ENCODE data around the gene POLR2L. TPM values are rescaled to one million over a fixed set of nuclear protein-coding genes. Genes with fewer than 3 reads are reported as not detected.

POLR2L gene
- polyA plus RNA-seq, 1 donor = 87.5 TPM

DNA sequence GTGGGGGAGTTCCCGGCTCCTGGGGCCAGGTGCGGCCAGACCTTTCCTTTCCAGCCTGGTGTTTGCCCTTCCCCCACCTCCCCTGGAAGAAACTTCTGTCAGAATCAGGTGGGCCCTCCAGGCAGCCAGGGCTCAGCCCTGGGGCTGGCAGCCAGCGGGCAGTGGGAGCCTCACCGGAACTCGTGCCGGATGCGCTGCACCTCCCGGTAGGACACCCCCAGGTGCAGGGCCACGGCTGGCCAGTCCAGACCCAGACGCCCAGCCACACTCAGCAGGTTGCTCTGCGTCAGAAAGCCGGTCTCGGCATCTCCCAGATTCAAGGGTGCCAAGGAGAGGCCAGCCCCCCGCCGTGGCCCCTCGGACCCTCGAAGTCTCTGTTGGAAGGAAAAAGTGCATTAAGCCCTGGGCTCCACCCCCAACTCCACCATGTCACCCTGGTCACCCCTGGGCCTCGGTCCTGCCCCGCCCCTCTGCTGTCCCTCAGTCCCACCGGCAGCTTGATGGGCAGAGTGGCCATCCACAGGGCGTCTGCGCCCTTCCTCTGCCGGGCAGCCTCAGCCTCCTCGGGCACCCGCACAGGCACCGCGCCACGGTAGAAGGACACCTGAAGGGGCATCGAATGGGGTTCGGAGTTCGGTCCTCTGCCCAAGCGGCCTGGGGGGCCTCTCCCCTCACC, 42.5 kb downstream of the POLR2L start:
- peaks cover 3% of the 10 kb centered on the region for H3K9me3 ChIP-seq (ENCODE audit: control insufficient read depth, low read depth, low read length)
- no peak overlapping the region for H3K27ac ChIP-seq (ENCODE audit: low read length)
- peaks cover 34% of the 10 kb centered on the region for H3K36me3 ChIP-seq (ENCODE audit: control insufficient read depth, insufficient read depth, low read length)
- no peak overlapping the region for H3K4me3 ChIP-seq (ENCODE audit: low read length)
- no peaks in the 10 kb centered on the region for H3K27me3 ChIP-seq (ENCODE audit: control insufficient read depth, insufficient read depth, low read length)
- H3K4me1 ChIP-seq (ENCODE audit: control insufficient read depth, insufficient read depth, low read length) = peaks cover 41% of the 10 kb centered on the region
- WGBS (ENCODE audit: insufficient coverage, low lambda C conversion rate) = no CpG with 5 or more reads among the region's 32 CpGs
- no peak for DNase-seq

DNA sequence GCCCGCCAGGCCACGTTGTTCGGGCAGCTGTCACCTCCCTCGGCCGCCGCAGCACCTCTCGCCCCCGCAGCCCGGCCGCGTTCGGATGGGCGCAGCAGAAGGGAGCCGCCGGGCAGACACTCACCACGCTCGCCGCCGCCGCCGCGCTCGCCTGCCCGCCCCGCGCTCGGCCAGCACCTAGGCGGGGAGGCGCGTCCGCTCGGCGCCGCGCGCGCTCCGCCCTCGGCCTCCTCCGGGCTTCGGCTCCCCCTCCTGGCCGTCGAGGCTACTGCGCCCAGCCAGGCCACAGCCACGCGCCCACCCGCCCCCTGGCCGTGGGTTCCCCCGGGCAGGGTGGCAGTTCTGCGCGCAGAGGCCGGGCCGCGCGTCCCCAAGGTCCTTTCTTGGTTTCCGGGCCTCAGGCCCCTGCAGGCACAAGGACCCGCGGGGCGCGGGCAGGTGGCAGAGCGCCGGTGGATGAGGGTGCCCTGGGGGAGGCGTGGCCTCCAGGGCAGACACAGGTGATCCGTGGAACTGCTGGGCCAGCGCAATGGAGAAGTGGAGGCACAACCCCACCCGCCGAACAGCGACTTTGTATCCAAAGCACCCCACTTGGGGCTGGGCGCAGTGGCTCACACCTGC, 44.1 kb downstream of the POLR2L start, which contains the start of gene SLC25A22:
Gene SLC25A22 (minus strand): TSS at position 189 of the 621 bp plus-strand sequence. CDS start 3,275 bp downstream, outside the sequence.
- Histone ChIP-seq H3K4me1 (ENCODE audit: control insufficient read depth, insufficient read depth, low read length) (peaks cover 30% of the 10 kb centered on the region), H3K36me3 (ENCODE audit: control insufficient read depth, insufficient read depth, low read length) (peaks cover 45% of the 10 kb centered on the region), H3K9me3 (ENCODE audit: control insufficient read depth, low read depth, low read length) (peaks cover 3% of the 10 kb centered on the region), H3K27me3 (ENCODE audit: control insufficient read depth, insufficient read depth, low read length) (no peaks in the 10 kb centered on the region), H3K4me3 (ENCODE audit: low read length) (peak within 1 kb of the TSS; percentile 58), H3K27ac (ENCODE audit: low read length) (peak within 1 kb of the TSS; percentile 83)
- peak; percentile 78 to 84 for DNase-seq
- WGBS (ENCODE audit: insufficient coverage, low lambda C conversion rate) = no CpG with 5 or more reads among the region's 69 CpGs

DNA sequence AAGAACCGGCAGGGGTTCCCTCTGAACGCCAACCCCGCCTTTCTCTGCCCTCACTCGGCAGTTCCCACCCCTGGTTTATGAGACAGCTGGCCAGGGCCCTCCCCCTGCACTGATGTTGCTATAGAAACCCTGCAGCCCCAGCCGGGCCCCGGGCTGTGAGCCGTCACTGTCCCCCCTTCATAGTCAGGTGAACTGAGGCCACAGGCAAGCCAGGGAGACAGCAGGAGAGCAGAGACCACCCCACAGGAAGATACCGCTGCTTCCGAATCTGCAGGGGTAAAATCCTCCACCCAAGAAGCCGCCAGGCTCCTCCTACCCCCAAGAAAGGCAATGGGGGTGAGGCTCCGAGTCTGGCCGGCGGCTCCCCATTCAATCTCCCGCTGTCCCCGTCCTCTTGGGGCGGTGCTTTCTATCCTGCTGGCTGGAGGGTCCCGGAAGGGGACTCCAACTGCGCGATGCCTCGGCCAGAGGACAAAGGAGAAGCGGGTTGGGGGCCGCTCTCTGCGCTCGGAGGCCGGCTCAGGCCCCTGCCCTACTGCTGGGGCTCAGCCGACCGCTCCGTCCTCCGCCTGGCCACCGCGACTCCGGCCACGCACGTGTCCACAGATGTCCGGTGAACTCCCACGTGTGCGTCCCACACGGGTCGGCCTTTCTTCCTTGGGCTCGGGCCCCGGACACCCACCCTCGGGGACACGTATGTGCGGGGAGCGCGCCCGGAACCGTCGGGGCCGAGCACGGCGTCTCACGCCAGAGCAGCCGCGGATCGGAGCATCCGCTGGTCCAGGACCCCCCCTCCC, 44.8 kb downstream of the POLR2L start:
- Histone ChIP-seq H3K9me3 (ENCODE audit: control insufficient read depth, low read depth, low read length) (peaks cover 3% of the 10 kb centered on the region), H3K4me1 (ENCODE audit: control insufficient read depth, insufficient read depth, low read length) (peaks cover 30% of the 10 kb centered on the region), H3K27me3 (ENCODE audit: control insufficient read depth, insufficient read depth, low read length) (no peaks in the 10 kb centered on the region), H3K4me3 (ENCODE audit: low read length) (peak overlapping the region; percentile 58), H3K36me3 (ENCODE audit: control insufficient read depth, insufficient read depth, low read length) (peaks cover 43% of the 10 kb centered on the region), H3K27ac (ENCODE audit: low read length) (peak overlapping the region; percentile 83)
- peak in 1 of 2 donors; percentile 88 for DNase-seq
- no CpG with 5 or more reads among the region's 57 CpGs for WGBS (ENCODE audit: insufficient coverage, low lambda C conversion rate)

DNA sequence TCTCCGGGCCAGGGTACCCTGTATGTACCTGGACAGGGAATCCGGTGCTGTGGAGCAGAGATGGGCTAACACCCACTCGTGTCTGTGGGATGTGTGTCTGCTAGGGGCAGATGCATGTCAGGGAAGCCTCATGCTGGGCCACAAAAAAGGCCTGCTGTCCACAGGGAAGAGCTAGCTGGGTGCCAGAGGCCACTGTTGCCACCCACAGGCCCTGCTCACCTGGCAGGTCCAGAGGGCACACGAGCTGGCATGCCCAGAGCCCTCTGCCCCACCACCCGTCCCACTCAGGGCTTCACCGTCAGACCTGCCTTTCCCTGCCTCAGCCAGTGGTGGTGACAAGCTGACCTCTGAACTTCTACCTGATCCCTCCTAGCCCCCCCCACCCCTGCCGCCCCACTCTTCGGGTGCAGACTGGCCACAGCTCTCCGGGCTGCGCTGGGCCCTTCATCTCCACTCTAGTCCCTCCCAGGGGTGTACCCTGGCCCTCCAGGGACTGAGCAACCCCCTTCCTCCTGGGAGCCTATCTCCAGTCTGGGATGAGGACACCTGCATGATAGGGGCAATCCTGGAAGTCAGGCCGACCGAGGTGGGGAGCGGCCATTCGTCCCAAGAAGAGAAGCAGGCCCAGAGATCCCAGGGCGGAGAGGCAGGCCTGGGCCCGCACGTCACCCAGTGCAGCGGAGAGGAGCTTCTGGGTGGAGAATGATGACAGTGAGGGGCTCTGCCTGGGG, 45.6 kb downstream of the POLR2L start:
- peak overlapping the region; percentile 58 for H3K4me3 ChIP-seq (ENCODE audit: low read length)
- H3K4me1 ChIP-seq (ENCODE audit: control insufficient read depth, insufficient read depth, low read length) = peaks cover 30% of the 10 kb centered on the region
- DNase-seq = no peak
- peak overlapping the region; percentile 83 for H3K27ac ChIP-seq (ENCODE audit: low read length)
- H3K9me3 ChIP-seq (ENCODE audit: control insufficient read depth, low read depth, low read length) = peaks cover under 1% of the 10 kb centered on the region
- peaks cover 36% of the 10 kb centered on the region for H3K36me3 ChIP-seq (ENCODE audit: control insufficient read depth, insufficient read depth, low read length)
- no CpG with 5 or more reads among the region's 18 CpGs for WGBS (ENCODE audit: insufficient coverage, low lambda C conversion rate)
- H3K27me3 ChIP-seq (ENCODE audit: control insufficient read depth, insufficient read depth, low read length) = no peaks in the 10 kb centered on the region

DNA sequence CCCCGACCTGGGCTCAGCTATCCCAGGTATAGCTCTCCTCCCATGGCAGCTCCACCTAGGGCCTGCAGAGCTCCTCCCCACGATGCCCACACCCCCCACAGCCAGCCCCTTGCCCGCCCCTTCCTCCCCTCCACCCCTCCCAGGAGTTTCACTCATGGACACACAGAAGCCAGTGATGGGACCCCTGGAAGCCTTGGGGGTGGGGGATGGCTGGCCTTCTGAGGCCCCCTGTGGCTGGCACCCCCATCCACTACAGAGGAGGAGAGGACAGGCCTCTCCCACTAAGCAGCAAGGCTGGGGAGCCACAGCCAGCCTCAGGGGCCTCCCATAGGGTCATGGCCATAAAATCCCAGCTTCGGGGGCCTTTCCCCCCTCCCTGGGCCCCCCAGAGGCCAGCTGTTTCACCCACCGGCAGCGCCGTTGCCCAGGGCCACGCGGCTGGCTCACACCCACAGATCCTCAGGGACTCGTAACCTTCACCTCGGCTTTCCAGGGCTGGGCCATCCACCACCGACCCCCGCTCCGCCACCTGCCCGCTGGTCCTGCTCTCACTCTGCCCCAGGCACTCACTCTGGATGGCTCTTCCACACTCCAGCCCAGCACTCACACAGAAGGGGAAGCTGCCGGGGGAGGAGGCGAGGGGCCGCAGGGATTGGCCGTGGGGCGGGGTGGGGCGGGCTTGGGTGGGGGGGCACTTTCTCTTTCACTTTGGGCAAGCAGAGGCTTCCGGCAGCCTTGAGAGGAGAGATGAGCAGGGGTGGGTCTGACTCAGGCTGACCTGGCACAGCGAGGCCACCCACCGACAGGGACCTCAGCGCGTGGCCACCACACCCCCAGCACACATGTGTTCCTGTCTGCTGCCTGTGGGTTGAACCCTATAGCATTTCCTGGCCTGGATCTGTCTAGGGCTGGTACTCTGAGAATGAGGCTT, 46.4 kb downstream of the POLR2L start:
- peak overlapping the region; percentile 83 for H3K27ac ChIP-seq (ENCODE audit: low read length)
- no CpG with 5 or more reads among the region's 26 CpGs for WGBS (ENCODE audit: insufficient coverage, low lambda C conversion rate)
- H3K36me3 ChIP-seq (ENCODE audit: control insufficient read depth, insufficient read depth, low read length) = peaks cover 31% of the 10 kb centered on the region
- peak in 1 of 2 donors; percentile 81 for DNase-seq
- peak overlapping the region; percentile 58 for H3K4me3 ChIP-seq (ENCODE audit: low read length)
- H3K27me3 ChIP-seq (ENCODE audit: control insufficient read depth, insufficient read depth, low read length) = no peaks in the 10 kb centered on the region
- H3K9me3 ChIP-seq (ENCODE audit: control insufficient read depth, low read depth, low read length) = no peaks in the 10 kb centered on the region
- H3K4me1 ChIP-seq (ENCODE audit: control insufficient read depth, insufficient read depth, low read length) = peaks cover 30% of the 10 kb centered on the region

DNA sequence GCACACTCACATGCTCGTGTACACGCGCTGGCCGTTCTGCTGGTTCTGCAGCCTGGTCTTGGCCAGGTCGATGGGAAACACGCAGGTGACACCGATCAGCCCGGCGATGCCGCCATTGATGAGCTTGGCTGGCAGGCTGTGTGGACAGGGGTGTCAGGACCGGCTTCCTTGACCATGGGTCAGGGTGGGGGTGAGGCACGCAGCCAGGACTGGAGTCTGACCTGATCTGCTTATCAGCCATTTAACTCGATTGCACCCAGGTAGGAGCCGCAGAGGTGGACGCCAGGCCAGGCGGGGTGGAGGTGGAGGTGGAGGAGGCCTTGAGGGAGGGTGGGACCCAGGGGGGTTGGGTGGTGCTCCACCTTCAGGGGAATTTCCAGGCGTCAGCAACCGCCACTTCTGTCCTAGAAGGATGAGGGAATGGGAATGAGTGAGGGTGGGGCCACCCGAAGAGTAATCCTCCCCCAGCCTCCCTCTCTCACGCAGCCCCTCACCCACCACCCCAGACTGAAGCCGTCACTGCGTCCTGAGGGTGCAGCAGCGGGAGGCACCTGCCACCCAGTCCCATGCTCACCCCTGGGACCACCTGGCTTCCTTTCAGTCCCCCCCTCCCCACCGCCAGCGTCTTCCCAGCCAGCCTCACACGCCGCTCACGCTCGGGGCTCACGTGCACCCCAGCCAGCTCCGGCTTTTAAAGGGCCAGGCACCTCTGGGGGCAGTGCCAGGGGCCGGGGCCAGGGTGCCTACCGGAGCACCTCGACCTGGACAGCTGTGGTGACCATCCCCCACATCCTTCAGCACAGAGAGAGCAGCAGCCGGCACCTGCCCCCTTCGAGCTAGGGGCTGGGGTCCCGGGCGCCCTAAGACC, 47.3 kb downstream of the POLR2L start:
- Histone ChIP-seq H3K4me3 (ENCODE audit: low read length) (peak overlapping the region; percentile 58), H3K36me3 (ENCODE audit: control insufficient read depth, insufficient read depth, low read length) (peaks cover 26% of the 10 kb centered on the region), H3K4me1 (ENCODE audit: control insufficient read depth, insufficient read depth, low read length) (peaks cover 30% of the 10 kb centered on the region), H3K9me3 (ENCODE audit: control insufficient read depth, low read depth, low read length) (no peaks in the 10 kb centered on the region), H3K27ac (ENCODE audit: low read length) (no peak overlapping the region), H3K27me3 (ENCODE audit: control insufficient read depth, insufficient read depth, low read length) (peaks cover under 1% of the 10 kb centered on the region)
- 93% methylated on average over 5 of the region's 38 CpGs for WGBS (ENCODE audit: insufficient coverage, low lambda C conversion rate)
- DNase-seq = peak in 1 of 2 donors; percentile 48

DNA sequence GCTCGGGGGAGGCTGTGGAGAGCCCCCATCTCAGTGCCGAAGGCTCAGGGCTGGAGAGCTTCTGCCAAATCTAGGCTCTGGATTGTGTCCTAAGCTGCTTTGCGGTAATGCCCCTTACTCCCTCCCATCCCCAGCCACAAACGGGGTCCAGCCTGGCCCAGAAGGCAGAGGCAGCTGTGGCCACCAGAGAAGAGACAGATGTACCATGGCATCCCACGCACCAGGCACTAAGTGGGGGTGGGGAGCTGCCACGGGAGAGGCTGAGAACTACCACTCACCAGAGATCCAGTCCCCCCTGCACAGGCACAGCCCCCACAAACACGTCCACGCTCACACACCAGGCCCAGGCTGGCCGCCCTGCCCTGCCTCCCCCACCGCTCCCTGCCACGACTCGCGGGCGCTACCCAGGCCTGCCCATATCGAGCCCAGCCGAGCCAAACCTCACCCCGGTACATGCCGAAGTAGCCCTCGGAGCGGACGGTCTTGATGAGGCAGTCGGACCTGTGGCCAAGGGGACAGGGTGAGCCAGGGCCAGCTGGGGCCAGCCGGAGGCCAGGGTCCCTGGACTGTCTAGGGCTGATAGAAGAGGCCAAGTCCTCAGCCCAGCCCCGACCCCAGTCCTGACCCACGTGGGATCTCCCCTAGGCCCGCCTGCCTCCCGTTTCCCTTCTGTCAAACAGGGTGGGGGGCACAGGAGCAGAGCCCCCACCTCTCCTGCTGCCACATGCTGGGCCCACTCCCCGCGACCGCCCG, 48.1 kb downstream of the POLR2L start:
- no peak overlapping the region for H3K27ac ChIP-seq (ENCODE audit: low read length)
- no CpG with 5 or more reads among the region's 31 CpGs for WGBS (ENCODE audit: insufficient coverage, low lambda C conversion rate)
- no peak overlapping the region for H3K4me3 ChIP-seq (ENCODE audit: low read length)
- peaks cover 30% of the 10 kb centered on the region for H3K4me1 ChIP-seq (ENCODE audit: control insufficient read depth, insufficient read depth, low read length)
- DNase-seq = no peak
- peaks cover 8% of the 10 kb centered on the region for H3K27me3 ChIP-seq (ENCODE audit: control insufficient read depth, insufficient read depth, low read length)
- H3K9me3 ChIP-seq (ENCODE audit: control insufficient read depth, low read depth, low read length) = no peaks in the 10 kb centered on the region
- H3K36me3 ChIP-seq (ENCODE audit: control insufficient read depth, insufficient read depth, low read length) = peaks cover 20% of the 10 kb centered on the region

DNA sequence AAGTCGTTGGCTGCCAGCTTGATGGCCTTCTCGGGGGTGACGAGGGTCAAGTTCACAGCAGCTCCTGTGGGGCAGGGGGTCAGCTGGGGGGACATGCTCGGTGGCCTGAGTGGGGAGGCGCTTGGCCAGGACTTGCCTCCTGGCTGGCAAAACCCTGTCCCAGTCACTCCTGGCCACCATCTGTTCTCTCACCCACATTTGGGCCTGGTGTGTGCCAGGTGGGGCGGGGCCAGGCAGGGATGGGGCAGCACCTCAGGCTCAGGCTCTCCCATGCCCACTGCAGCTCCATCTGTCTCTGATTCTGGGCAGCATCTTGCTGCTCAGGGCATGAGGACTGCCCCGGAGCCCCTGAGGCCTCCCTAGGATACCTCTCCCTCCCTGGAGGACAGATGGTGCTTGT, 48.8 kb downstream of the POLR2L start:
- DNase-seq = no peak
- peaks cover 14% of the 10 kb centered on the region for H3K27me3 ChIP-seq (ENCODE audit: control insufficient read depth, insufficient read depth, low read length)
- peaks cover 16% of the 10 kb centered on the region for H3K36me3 ChIP-seq (ENCODE audit: control insufficient read depth, insufficient read depth, low read length)
- H3K9me3 ChIP-seq (ENCODE audit: control insufficient read depth, low read depth, low read length) = no peaks in the 10 kb centered on the region
- no CpG with 5 or more reads among the region's 7 CpGs for WGBS (ENCODE audit: insufficient coverage, low lambda C conversion rate)
- no peak overlapping the region for H3K27ac ChIP-seq (ENCODE audit: low read length)
- peaks cover 30% of the 10 kb centered on the region for H3K4me1 ChIP-seq (ENCODE audit: control insufficient read depth, insufficient read depth, low read length)
- no peak overlapping the region for H3K4me3 ChIP-seq (ENCODE audit: low read length)

Measured in large intestine (tissue), 3 donors.